ENCODE results near the gene ARSB.
"Not testable (repeated sequence)": the region's sequence is repeated elsewhere in the genome, so short reads cannot be mapped to it uniquely, and the experiment has no call there.

Gene ARSB

DNA sequence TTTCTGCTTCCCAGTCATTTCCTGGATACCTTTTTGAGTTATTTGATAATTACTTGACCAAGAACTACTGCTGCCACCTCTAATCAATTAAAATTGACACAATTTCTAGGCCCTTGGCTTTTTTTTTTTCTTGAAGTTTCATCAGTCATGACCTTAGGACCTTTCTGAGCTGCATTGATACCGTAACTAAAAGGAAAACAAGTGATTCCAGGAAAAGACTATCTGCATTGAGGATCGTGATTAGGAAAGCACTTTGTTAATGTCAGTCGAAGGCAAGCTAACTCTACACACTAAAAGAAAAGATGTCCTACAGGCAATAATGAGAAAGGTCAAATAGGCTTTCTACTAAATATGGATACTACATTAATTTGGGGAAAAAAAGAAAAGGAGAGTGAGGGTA, 69.9 kb downstream of the ARSB start:
- Mint-ChIP-seq H3K9me3 (no peaks in the 10 kb centered on the region), H3K36me3 (no peaks in the 10 kb centered on the region), H3K4me1 (no peaks in the 10 kb centered on the region), H3K27me3 (no peaks in the 10 kb centered on the region), H3K4me3 (no peak overlapping the region), H3K27ac (no peak overlapping the region)
- no peak for ATAC-seq (ENCODE audit: low read depth)
- DNase-seq (ENCODE audit: low spot score in 2 of 2), result no peak

DNA sequence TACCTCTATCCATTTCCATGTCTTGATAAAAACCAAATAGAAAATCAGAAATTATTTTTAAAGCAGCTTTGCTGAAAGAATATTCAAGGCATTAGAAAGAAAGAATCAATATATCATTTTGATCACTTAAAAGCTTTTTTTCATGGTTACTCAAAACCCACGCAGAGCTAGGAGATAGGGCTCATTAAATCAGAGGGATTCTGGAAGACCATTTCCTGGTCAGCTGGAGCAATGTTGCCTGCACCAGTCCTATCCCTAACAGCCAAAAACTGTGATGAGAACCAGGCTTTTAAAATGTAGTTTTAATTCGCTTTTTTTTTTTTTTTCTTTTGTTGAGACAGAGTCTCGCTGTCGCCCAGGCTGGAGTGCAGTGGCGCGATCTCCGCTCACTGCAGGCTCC, 72.3 kb downstream of the ARSB start:
- Mint-ChIP-seq H3K36me3 (no peaks in the 10 kb centered on the region), H3K9me3 (no peaks in the 10 kb centered on the region), H3K4me3 (no peak overlapping the region), H3K27ac (no peak overlapping the region), H3K27me3 (no peaks in the 10 kb centered on the region), H3K4me1 (peaks cover 7% of the 10 kb centered on the region)
- ATAC-seq (ENCODE audit: low read depth) (no peak), DNase-seq (ENCODE audit: low spot score in 2 of 2) (no peak)

GRCh38 chr5:78912085-78912771, 72.9 kb downstream of the ARSB start:
- Mint-ChIP-seq H3K27me3 (no peaks in the 10 kb centered on the region), H3K27ac (peak overlapping the region; percentile 17), H3K36me3 (no peaks in the 10 kb centered on the region), H3K4me1 (peaks cover 12% of the 10 kb centered on the region), H3K4me3 (no peak overlapping the region), H3K9me3 (no peaks in the 10 kb centered on the region)
- no peak for DNase-seq (ENCODE audit: low spot score in 2 of 2)
- ATAC-seq (ENCODE audit: low read depth), result no peak

DNA sequence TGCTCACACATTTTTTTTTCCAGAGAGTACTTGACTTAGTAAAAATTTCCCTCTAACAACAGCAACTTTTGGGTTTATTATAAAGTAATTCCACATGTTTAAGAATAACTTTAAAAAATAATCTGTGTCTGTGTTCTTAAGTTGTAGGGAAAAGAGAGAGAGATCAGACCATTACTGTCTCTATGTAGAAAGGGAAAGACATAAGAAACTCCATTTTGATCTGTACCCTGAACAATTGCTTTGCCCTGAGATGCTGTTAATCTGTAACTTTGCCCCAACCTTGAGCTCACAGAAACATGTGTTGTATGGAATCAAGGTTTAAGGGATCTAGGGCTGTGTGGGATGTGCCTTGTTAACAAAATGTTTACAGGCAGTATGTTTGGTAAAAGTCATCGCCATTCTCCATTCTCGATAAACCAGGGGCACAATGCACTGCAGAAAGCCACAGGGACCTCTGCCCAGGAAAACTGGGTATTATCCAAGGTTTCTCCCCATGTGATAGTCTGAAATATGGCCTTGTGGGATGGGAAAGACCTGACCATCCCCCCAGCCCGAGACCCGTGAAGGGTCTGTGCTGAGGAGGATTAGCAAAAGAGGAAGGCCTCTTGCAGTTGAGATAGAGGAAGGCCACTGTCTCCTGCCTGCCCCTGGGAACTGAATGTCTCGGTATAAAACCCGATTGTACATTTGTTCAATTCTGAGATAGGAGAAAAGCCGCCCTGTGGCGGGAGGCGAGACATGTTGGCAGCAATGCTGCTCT, 75.7 kb downstream of the ARSB start:
- not testable (repeated sequence) for ATAC-seq (ENCODE audit: low read depth)

GRCh38 chr5:78908173-78909061, 76.7 kb downstream of the ARSB start:
- DNase-seq (ENCODE audit: low spot score in 2 of 2) (no peak), ATAC-seq (ENCODE audit: low read depth) (no peak)
- no peak overlapping the region for H3K27ac Mint-ChIP-seq
- H3K9me3 Mint-ChIP-seq, result no peaks in the 10 kb centered on the region
- no peak overlapping the region for H3K4me3 Mint-ChIP-seq
- no peaks in the 10 kb centered on the region for H3K36me3 Mint-ChIP-seq
- H3K27me3 Mint-ChIP-seq, result no peaks in the 10 kb centered on the region
- H3K4me1 Mint-ChIP-seq, result peaks cover 29% of the 10 kb centered on the region

More for the DNA sequence above, 75.7 kb downstream of the ARSB start:
- DNase-seq (ENCODE audit: low spot score in 2 of 2); H3K27me3 Mint-ChIP-seq; H3K27ac Mint-ChIP-seq; H3K36me3 Mint-ChIP-seq; H3K4me3 Mint-ChIP-seq; H3K9me3 Mint-ChIP-seq: not testable (repeated sequence)
- H3K4me1 Mint-ChIP-seq, result peaks cover 29% of the 10 kb centered on the region

GRCh38 chr5:78907255-78907891, 77.7 kb downstream of the ARSB start:
- H3K27ac Mint-ChIP-seq, result no peak overlapping the region
- no peaks in the 10 kb centered on the region for H3K9me3 Mint-ChIP-seq
- DNase-seq (ENCODE audit: low spot score in 2 of 2), result no peak
- no peaks in the 10 kb centered on the region for H3K27me3 Mint-ChIP-seq
- H3K4me3 Mint-ChIP-seq, result peak overlapping the region; percentile 5
- no peaks in the 10 kb centered on the region for H3K36me3 Mint-ChIP-seq
- ATAC-seq (ENCODE audit: low read depth), result peak; percentile 60
- H3K4me1 Mint-ChIP-seq, result peaks cover 29% of the 10 kb centered on the region

DNA sequence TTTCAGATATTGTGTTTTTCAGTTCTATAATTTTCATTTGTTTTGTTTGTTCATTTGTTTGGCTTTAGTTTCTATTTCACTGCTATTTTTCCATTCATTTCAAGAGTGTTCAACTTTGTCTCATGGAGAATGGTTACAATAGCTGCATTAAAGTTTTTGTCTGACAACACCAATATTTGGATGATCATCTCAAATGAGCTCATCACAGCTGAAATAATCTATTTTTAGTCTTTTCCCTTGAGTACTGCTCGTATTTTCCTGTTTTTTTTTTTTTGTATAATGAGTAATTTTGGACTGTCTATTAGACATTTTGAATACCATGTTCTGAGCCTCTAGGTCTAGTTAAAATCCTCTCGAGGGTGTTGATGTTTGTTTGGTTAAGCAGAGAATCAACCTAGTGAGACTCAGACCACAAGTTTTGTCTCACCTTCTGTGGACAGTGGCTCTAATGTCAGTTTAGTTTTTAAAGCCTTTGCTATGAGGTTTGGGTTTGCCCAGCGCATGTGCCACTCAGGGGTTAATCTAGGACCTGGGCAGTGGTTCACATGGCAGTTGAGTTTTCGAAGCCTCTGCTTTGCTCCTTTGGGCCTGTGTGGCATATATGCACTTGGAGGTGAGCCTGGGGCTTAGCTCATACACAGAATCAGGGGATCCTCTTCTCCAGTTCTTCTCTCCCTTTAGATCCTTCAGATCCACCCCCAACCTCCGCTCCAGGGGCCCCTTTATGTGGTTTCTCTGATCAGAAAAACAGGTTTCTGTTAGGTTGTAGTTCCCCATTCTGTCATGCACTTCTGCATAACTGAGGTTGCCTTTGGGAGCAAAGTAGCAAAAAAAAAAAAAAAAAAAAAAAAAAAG, 79.8 kb downstream of the ARSB start:
- H3K4me3 Mint-ChIP-seq, result peak overlapping the region; percentile 17
- ATAC-seq (ENCODE audit: low read depth) (peak; percentile 70), DNase-seq (ENCODE audit: low spot score in 2 of 2) (no peak)
- no peaks in the 10 kb centered on the region for H3K9me3 Mint-ChIP-seq
- H3K27me3 Mint-ChIP-seq, result no peaks in the 10 kb centered on the region
- peaks cover 29% of the 10 kb centered on the region for H3K4me1 Mint-ChIP-seq
- H3K36me3 Mint-ChIP-seq, result peaks cover 5% of the 10 kb centered on the region
- no peak overlapping the region for H3K27ac Mint-ChIP-seq

GRCh38 chr5:78903861-78904260, 81.2 kb downstream of the ARSB start:
- Mint-ChIP-seq H3K4me1 (peaks cover 29% of the 10 kb centered on the region), H3K27me3 (no peaks in the 10 kb centered on the region), H3K9me3 (peaks cover 5% of the 10 kb centered on the region), H3K4me3 (no peak overlapping the region), H3K27ac (no peak overlapping the region), H3K36me3 (peaks cover 10% of the 10 kb centered on the region)
- DNase-seq (ENCODE audit: low spot score in 2 of 2), result no peak
- no peak for ATAC-seq (ENCODE audit: low read depth)

DNA sequence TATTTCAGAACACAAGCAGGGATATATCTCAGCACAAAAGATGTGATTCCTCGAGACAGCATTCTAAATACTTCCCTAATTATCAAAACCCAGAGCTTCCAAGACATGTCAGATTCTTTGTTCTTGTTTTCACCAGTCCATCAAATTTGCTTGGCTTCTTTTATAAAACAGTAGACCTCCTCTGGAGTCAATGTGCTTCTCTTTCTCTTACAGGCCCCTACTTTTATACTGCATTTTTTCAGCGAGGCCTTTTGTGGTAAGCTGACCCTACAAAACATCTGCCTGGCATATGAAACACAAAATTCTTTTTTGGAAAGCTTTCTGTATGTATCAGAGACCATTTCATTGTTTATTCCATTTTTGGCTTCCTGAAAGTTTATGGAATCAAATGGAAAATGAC, 81.8 kb downstream of the ARSB start:
- H3K4me3 Mint-ChIP-seq, result no peak overlapping the region
- no peak for ATAC-seq (ENCODE audit: low read depth)
- H3K27ac Mint-ChIP-seq, result no peak overlapping the region
- no peak for DNase-seq (ENCODE audit: low spot score in 2 of 2)
- H3K36me3 Mint-ChIP-seq, result peaks cover 10% of the 10 kb centered on the region
- no peaks in the 10 kb centered on the region for H3K27me3 Mint-ChIP-seq
- H3K4me1 Mint-ChIP-seq, result peaks cover 26% of the 10 kb centered on the region
- peaks cover 5% of the 10 kb centered on the region for H3K9me3 Mint-ChIP-seq

DNA sequence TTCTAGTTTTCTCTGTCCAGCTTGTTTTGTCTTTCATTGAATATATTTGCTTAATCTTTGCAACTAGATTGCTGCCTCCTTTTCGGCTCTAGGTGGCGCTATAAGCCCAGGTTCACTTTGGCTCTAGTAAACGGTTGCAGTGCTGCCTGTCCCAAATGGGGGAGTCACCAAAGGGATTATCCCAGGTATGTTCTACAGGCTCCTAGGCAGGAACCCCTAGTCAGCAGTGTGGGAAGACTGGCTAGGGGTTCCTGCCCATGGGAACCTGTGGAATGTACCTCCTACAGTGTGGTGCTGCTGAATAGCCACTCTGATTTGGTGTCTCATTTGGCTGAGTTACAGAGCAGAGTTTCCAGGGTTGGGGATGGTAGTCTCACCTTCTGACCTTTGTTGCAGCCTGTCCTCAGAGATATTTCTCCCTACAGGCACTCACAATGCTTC, 85.2 kb downstream of the ARSB start:
- H3K4me1 Mint-ChIP-seq, result peaks cover 1% of the 10 kb centered on the region
- H3K27ac Mint-ChIP-seq, result no peak overlapping the region
- no peak overlapping the region for H3K4me3 Mint-ChIP-seq
- H3K36me3 Mint-ChIP-seq, result peaks cover 15% of the 10 kb centered on the region
- ATAC-seq (ENCODE audit: low read depth), result no peak
- H3K9me3 Mint-ChIP-seq, result peaks cover 5% of the 10 kb centered on the region
- no peak for DNase-seq (ENCODE audit: low spot score in 2 of 2)
- no peaks in the 10 kb centered on the region for H3K27me3 Mint-ChIP-seq

- no peak for DNase-seq (ENCODE audit: low spot score in 2 of 2)
- Mint-ChIP-seq H3K27me3 (no peaks in the 10 kb centered on the region), H3K9me3 (peaks cover 6% of the 10 kb centered on the region), H3K4me1 (peaks cover 10% of the 10 kb centered on the region), H3K36me3 (peaks cover 17% of the 10 kb centered on the region), H3K4me3 (no peak overlapping the region), H3K27ac (no peak overlapping the region)
- no peak for ATAC-seq (ENCODE audit: low read depth)
These were observed 89.0 kb downstream of the ARSB start for GRCh38 chr5:78896132-78896531.

- H3K4me1 Mint-ChIP-seq, result peaks cover 10% of the 10 kb centered on the region
- H3K9me3 Mint-ChIP-seq, result peaks cover 6% of the 10 kb centered on the region
- no peak overlapping the region for H3K27ac Mint-ChIP-seq
- peaks cover 14% of the 10 kb centered on the region for H3K36me3 Mint-ChIP-seq
- no peaks in the 10 kb centered on the region for H3K27me3 Mint-ChIP-seq
- ATAC-seq (ENCODE audit: low read depth) (no peak), DNase-seq (ENCODE audit: low spot score in 2 of 2) (no peak)
- no peak overlapping the region for H3K4me3 Mint-ChIP-seq
These were observed 89.5 kb downstream of the ARSB start for GRCh38 chr5:78895616-78896015.

Measured in memory B cell (primary cell).